Heart left ventricle (tissue), 13 donors: ENCODE results near the gene PYROXD2.

Experiments used
- POLR2A ChIP-seq, 2 donors: fragments of 450-650 bp; IDR thresholded peaks; one replicate each; pipeline ENCODE4 v1.6.1; 2017; ENCODE audit warnings: antibody characterized with exemption in 2 of 2, mild to moderate bottlenecking in 2 of 2, moderate library complexity in 2 of 2
- TF ChIP-seq, protein P1 (sequence below), 12 donors: fragments of 200-600 bp; sonication (generic) in 4 of 12; IDR thresholded peaks; one replicate each; pipeline versions ENCODE4 v1.5.0 to v1.8.0; 2018 to 2022; ENCODE audit warnings: antibody characterized with exemption in 12 of 12, mild to moderate bottlenecking in 5 of 12
- donor health status: ischemic (EF 13 %, LVEDD 7.1; RV severe dilation, severe dysfunction).
- donor health status: DM: no; HTN: yes; CAD: no.
- donor health status: DM: no; HTN: no; CAD: no.
- donor health status: ischemic (EF 25% LVEDD 6.9; RV normal size, moderate dysfunction).
- donor health status: ischemic (EF 25% LVEDD 5.7; RV mildly dilated, moderate dysfunction).
- donor health status: ischemic (EF 35%, LVEDD 5.7; RV mildly dilated, moderate dysfunction).
- donor health status: nonischemic (EF 11% LVEDD 7.7; RV severe dilation, severe dysfunction).
- donor health status: DM: yes; HTN: yes; CAD: no.
- donor health status: PGD.
- donor health status: ischemic (EF 29% LVEDD 5.4; RV normal size, mild dysfunction).
- donor health status: nonischemic (EF 23%, LVEDD 6.1; RV moderate dilation, normal function).

DNA sequence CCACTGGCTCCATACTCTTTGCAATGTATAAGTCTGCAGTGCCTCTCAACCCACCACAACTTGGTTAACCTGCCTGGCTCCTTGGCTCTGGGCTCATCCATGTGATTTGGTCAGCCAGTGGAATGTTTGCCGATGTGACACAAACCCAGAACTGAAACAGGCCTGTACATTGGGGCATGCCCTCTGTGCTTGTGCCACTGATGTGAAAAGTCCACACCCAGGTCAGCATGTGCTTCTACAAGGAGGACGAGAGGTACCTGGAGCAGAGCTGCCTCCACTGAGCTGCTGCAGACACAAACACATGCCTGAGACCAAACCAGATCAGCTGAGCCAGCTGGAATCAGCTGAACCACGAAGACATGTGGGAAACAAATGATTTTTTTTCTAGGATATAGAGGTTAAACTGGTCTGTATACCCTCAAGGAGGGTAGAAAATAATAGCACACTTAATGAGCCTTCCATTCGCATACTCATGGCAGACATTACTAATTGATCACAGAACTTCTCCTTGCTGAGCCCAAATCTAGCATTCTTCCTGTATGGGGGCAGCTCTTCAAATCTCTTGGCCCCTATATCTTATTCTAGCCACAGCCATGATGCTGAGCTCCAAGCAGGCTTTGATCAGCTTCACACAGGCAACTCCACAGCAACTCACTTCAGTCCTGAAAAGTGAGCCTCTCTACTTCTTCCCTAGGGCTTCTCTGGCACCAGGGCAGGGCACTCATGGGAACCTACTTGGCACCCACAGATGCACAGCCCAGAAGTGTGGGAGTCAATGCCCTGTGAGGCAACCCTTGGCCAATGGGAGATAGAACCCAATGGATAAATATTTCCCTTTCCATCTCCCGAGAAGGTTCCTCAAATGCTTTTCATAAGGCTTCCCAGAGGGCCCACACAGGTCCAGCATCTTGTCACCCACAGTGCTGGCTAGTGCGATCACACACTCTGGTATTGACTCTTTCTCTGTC, 18.6 kb downstream of the PYROXD2 start:
- TF ChIP-seq, protein P1, sequence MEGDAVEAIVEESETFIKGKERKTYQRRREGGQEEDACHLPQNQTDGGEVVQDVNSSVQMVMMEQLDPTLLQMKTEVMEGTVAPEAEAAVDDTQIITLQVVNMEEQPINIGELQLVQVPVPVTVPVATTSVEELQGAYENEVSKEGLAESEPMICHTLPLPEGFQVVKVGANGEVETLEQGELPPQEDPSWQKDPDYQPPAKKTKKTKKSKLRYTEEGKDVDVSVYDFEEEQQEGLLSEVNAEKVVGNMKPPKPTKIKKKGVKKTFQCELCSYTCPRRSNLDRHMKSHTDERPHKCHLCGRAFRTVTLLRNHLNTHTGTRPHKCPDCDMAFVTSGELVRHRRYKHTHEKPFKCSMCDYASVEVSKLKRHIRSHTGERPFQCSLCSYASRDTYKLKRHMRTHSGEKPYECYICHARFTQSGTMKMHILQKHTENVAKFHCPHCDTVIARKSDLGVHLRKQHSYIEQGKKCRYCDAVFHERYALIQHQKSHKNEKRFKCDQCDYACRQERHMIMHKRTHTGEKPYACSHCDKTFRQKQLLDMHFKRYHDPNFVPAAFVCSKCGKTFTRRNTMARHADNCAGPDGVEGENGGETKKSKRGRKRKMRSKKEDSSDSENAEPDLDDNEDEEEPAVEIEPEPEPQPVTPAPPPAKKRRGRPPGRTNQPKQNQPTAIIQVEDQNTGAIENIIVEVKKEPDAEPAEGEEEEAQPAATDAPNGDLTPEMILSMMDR (IDR thresholded peaks at IDR 0.05), result no peak
- TF ChIP-seq POLR2A (IDR thresholded peaks at IDR 0.05), result no peak
